CD4-positive, CD25-positive, alpha-beta regulatory T cell (primary cell): ENCODE measurements around the gene INO80B. TPM values are rescaled to one million over a fixed set of nuclear protein-coding genes. Genes with fewer than 3 reads are reported as not detected.

Experiments
- ATAC-seq, 2 donors: fragments of 150-1000 bp; cut with Tn5 transposase; one replicate each; pipeline ENCODE4 v1.10.0; 2021; ENCODE audit warnings: low read depth in 2 of 2, moderate number of reproducible peaks in 2 of 2, moderate library complexity in 1 of 2
- DNase-seq, 3 donors: peaks; one replicate each; pipeline versions ENCODE4 v3.0.0 to v3.0.0-alpha.2; 2012 to 2022; ENCODE audit warnings: mixed read lengths in 1 of 3
- H3K27ac ChIP-seq: one replicate; pipeline ENCODE4 v1.7.0; 2013; ENCODE audit warnings: mild to moderate bottlenecking, low read length; ENCODE audit not compliant: insufficient read depth, poor library complexity, severe bottlenecking
- H3K27me3 ChIP-seq: one replicate; pipeline ENCODE4 v1.7.0; 2013; ENCODE audit warnings: low read length; ENCODE audit not compliant: control insufficient read depth, insufficient read depth
- H3K36me3 ChIP-seq: one replicate; pipeline ENCODE4 v1.7.0; 2013; ENCODE audit warnings: mild to moderate bottlenecking, low read length, moderate library complexity; ENCODE audit not compliant: control insufficient read depth, insufficient read depth
- H3K4me1 ChIP-seq: 2 replicates; pipeline ENCODE4 v1.7.0; 2013; ENCODE audit warnings: mild to moderate bottlenecking, low read length; ENCODE audit not compliant: insufficient read depth, control insufficient read depth, poor library complexity, severe bottlenecking
- H3K4me3 ChIP-seq: one replicate; pipeline ENCODE4 v1.7.0; 2013; ENCODE audit warnings: low read depth, mild to moderate bottlenecking, low read length, moderate library complexity
- H3K9me3 ChIP-seq, 2 experiments: 1 replicate in 1 of 2; 2 replicates in 1 of 2; pipeline ENCODE4 v1.7.0; 2013; ENCODE audit warnings: low read length in 2 of 2, mild to moderate bottlenecking in 1 of 2, moderate library complexity in 1 of 2; ENCODE audit not compliant: control insufficient read depth in 2 of 2
- H3K27ac Mint-ChIP-seq, 3 donors: one replicate each; pipeline ENCODE4 v1.8.0; 2020 to 2022; ENCODE audit warnings: mild to moderate bottlenecking in 3 of 3, mixed read lengths in 3 of 3, moderate library complexity in 2 of 3
- H3K27me3 Mint-ChIP-seq: one replicate; pipeline ENCODE4 v1.8.0; 2022; ENCODE audit warnings: mild to moderate bottlenecking, mixed read lengths
- H3K36me3 Mint-ChIP-seq: one replicate; pipeline ENCODE4 v1.8.0; 2020; ENCODE audit warnings: mixed read lengths
- H3K4me1 Mint-ChIP-seq, 4 donors: one replicate each; pipeline ENCODE4 v1.8.0; 2020 to 2022; ENCODE audit warnings: mixed read lengths in 4 of 4, mild to moderate bottlenecking in 1 of 4
- H3K4me3 Mint-ChIP-seq, 4 donors: one replicate each; pipeline ENCODE4 v1.8.0; 2020 to 2022; ENCODE audit warnings: mild to moderate bottlenecking in 4 of 4, mixed read lengths in 4 of 4, moderate library complexity in 3 of 4
- H3K9me3 Mint-ChIP-seq, 7 donors: one replicate each; pipeline ENCODE4 v1.8.0; 2020 to 2022; ENCODE audit warnings: mixed read lengths in 7 of 7, mild to moderate bottlenecking in 3 of 7, moderate library complexity in 2 of 7
- polyA plus RNA-seq, 4 donors: library from polyadenylated mRNA; unstranded; fragments of 300-500 nt; fragmentation: Illumina TruSeq; gene quantifications; one replicate each; pipeline ENCODE4 v1.2.3, GENCODE V29; 2021
- total RNA-seq: library from RNA; stranded (reverse); gene quantifications from one replicate; pipeline ENCODE4 v1.2.3, GENCODE V29; 2022

The INO80B gene
- total RNA-seq (62.6 TPM), polyA plus RNA-seq (1 to 10 TPM; 5.0 to 9.3 (median 5.7) TPM)

GRCh38 chr2:74454654-74455511, at the start of gene INO80B:
INO80B (plus strand) TSS chr2:74455087; CDS start chr2:74455117, 30 bp downstream.
- Mint-ChIP-seq H3K27me3 (peaks cover 11% of the 10 kb centered on the region), H3K27ac (peak within 1 kb of the TSS; percentile 97 to 99 (median 97)), H3K4me3 (peak within 1 kb of the TSS; percentile 95 to 98 (median 97)), H3K36me3 (peaks cover 4% of the 10 kb centered on the region), H3K9me3 (peaks cover 0 to 2% (median 0%) of the 10 kb centered on the region in 7 donors), H3K4me1 (peaks cover 20 to 68% (median 44%) of the 10 kb centered on the region in 4 donors)
- DNase-seq (peak; percentile 94 to 99 (median 98)), ATAC-seq (peak; percentile 40 to 48)
- no peaks in the 10 kb centered on the region for H3K9me3 ChIP-seq
- peak within 1 kb of the TSS; percentile 99 for H3K27ac ChIP-seq
- no peaks in the 10 kb centered on the region for H3K27me3 ChIP-seq
- H3K4me1 ChIP-seq = peaks cover 50% of the 10 kb centered on the region
- no peaks in the 10 kb centered on the region for H3K36me3 ChIP-seq
- H3K4me3 ChIP-seq = peak within 1 kb of the TSS; percentile 90

- H3K36me3 ChIP-seq = no peaks in the 10 kb centered on the region
- no peaks in the 10 kb centered on the region for H3K9me3 ChIP-seq
- no peak overlapping the region for H3K4me3 ChIP-seq
- H3K36me3 Mint-ChIP-seq = no peaks in the 10 kb centered on the region
- H3K4me1 Mint-ChIP-seq = no peaks in the 10 kb centered on the region
- no peak overlapping the region for H3K4me3 Mint-ChIP-seq
- no peaks in the 10 kb centered on the region for H3K9me3 Mint-ChIP-seq
- peaks cover 23% of the 10 kb centered on the region for H3K27me3 Mint-ChIP-seq
- H3K27me3 ChIP-seq = peaks cover 13% of the 10 kb centered on the region
- ATAC-seq (no peak), DNase-seq (no peak)
- H3K27ac ChIP-seq = no peak overlapping the region
- no peaks in the 10 kb centered on the region for H3K4me1 ChIP-seq
- H3K27ac Mint-ChIP-seq = no peak overlapping the region
Measured at GRCh38 chr2:74406035-74406434, 48.9 kb upstream of the INO80B start.

- Histone ChIP-seq H3K4me3 (no peak overlapping the region), H3K27me3 (peaks cover 13% of the 10 kb centered on the region), H3K36me3 (no peaks in the 10 kb centered on the region), H3K27ac (no peak overlapping the region), H3K4me1 (no peaks in the 10 kb centered on the region), H3K9me3 (no peaks in the 10 kb centered on the region)
- Mint-ChIP-seq H3K4me1 (peaks cover 0 to 1% (median 0%) of the 10 kb centered on the region in 4 donors), H3K36me3 (no peaks in the 10 kb centered on the region), H3K9me3 (no peaks in the 10 kb centered on the region), H3K27me3 (peaks cover 17% of the 10 kb centered on the region), H3K4me3 (no peak overlapping the region), H3K27ac (no peak overlapping the region)
- ATAC-seq = no peak
- DNase-seq = no peak
Measured at GRCh38 chr2:74407682-74408081, 47.2 kb upstream of the INO80B start.

- Mint-ChIP-seq H3K27ac (peak overlapping the region in 2 of 3 donors; percentile 13 to 18), H3K27me3 (peaks cover 20% of the 10 kb centered on the region), H3K4me3 (peak overlapping the region in 2 of 4 donors; percentile 34 to 36), H3K9me3 (no peaks in the 10 kb centered on the region), H3K36me3 (no peaks in the 10 kb centered on the region), H3K4me1 (peaks cover 0 to 18% (median 4%) of the 10 kb centered on the region in 4 donors)
- Histone ChIP-seq H3K4me3 (no peak overlapping the region), H3K27ac (no peak overlapping the region), H3K4me1 (peaks cover 12% of the 10 kb centered on the region), H3K27me3 (peaks cover under 1% of the 10 kb centered on the region), H3K9me3 (no peaks in the 10 kb centered on the region), H3K36me3 (no peaks in the 10 kb centered on the region)
- ATAC-seq (no peak), DNase-seq (no peak)
Measured at GRCh38 chr2:74413001-74413698, 41.7 kb upstream of the INO80B start.

- Histone ChIP-seq H3K27ac (no peak overlapping the region), H3K27me3 (no peaks in the 10 kb centered on the region), H3K9me3 (no peaks in the 10 kb centered on the region), H3K4me3 (no peak overlapping the region), H3K4me1 (peaks cover 12% of the 10 kb centered on the region), H3K36me3 (no peaks in the 10 kb centered on the region)
- Mint-ChIP-seq H3K9me3 (no peaks in the 10 kb centered on the region), H3K4me1 (peaks cover 0 to 18% (median 4%) of the 10 kb centered on the region in 4 donors), H3K27me3 (peaks cover 13% of the 10 kb centered on the region), H3K27ac (peak overlapping the region in 1 of 3 donors; percentile 26), H3K4me3 (peak overlapping the region in 1 of 4 donors; percentile 63), H3K36me3 (no peaks in the 10 kb centered on the region)
- ATAC-seq (no peak), DNase-seq (no peak)
Measured at GRCh38 chr2:74414441-74414840, 40.4 kb upstream of the INO80B start.

- no peaks in the 10 kb centered on the region for H3K36me3 Mint-ChIP-seq
- no peak overlapping the region for H3K27ac ChIP-seq
- no peaks in the 10 kb centered on the region for H3K9me3 ChIP-seq
- peaks cover 12% of the 10 kb centered on the region for H3K4me1 ChIP-seq
- H3K36me3 ChIP-seq = no peaks in the 10 kb centered on the region
- H3K27me3 Mint-ChIP-seq = peaks cover 14% of the 10 kb centered on the region
- no peaks in the 10 kb centered on the region for H3K9me3 Mint-ChIP-seq
- DNase-seq (peak in 2 of 3 donors; percentile 13 to 41), ATAC-seq (peak; percentile 25 to 45)
- no peak overlapping the region for H3K4me3 ChIP-seq
- no peak overlapping the region for H3K27ac Mint-ChIP-seq
- H3K4me3 Mint-ChIP-seq = peak overlapping the region in 3 of 4 donors; percentile 65 to 80 (median 68)
- no peaks in the 10 kb centered on the region for H3K27me3 ChIP-seq
- peaks cover 0 to 22% (median 6%) of the 10 kb centered on the region in 4 donors for H3K4me1 Mint-ChIP-seq
Measured at GRCh38 chr2:74414881-74415761, 39.8 kb upstream of the INO80B start.

GRCh38 chr2:74415762-74416395, 39.0 kb upstream of the INO80B start:
- peaks cover under 1 to 27% (median 9%) of the 10 kb centered on the region in 4 donors for H3K4me1 Mint-ChIP-seq
- H3K27ac Mint-ChIP-seq = peak overlapping the region in 2 of 3 donors; percentile 48 to 73
- H3K9me3 Mint-ChIP-seq = no peaks in the 10 kb centered on the region
- Histone ChIP-seq H3K36me3 (no peaks in the 10 kb centered on the region), H3K4me1 (peaks cover 13% of the 10 kb centered on the region), H3K4me3 (no peak overlapping the region), H3K27me3 (no peaks in the 10 kb centered on the region), H3K9me3 (no peaks in the 10 kb centered on the region), H3K27ac (no peak overlapping the region)
- DNase-seq (no peak), ATAC-seq (no peak)
- H3K36me3 Mint-ChIP-seq = no peaks in the 10 kb centered on the region
- H3K4me3 Mint-ChIP-seq = peak overlapping the region in 3 of 4 donors; percentile 65 to 80 (median 68)
- H3K27me3 Mint-ChIP-seq = peaks cover 18% of the 10 kb centered on the region
